ENCODE data around the gene ANAPC7. TPM values are rescaled to one million over a fixed set of nuclear protein-coding genes. Genes with fewer than 3 reads are reported as not detected.
A peak's percentile ranks its signal among the peaks of the same experiment; 100 is the strongest.

The ANAPC7 gene
- total and polyA plus RNA-seq, 2 of the 13 experiments (the other 11 are each of a cell fraction or from before 2014, with no cell fraction given): 40.0 to 69.1 TPM

DNA sequence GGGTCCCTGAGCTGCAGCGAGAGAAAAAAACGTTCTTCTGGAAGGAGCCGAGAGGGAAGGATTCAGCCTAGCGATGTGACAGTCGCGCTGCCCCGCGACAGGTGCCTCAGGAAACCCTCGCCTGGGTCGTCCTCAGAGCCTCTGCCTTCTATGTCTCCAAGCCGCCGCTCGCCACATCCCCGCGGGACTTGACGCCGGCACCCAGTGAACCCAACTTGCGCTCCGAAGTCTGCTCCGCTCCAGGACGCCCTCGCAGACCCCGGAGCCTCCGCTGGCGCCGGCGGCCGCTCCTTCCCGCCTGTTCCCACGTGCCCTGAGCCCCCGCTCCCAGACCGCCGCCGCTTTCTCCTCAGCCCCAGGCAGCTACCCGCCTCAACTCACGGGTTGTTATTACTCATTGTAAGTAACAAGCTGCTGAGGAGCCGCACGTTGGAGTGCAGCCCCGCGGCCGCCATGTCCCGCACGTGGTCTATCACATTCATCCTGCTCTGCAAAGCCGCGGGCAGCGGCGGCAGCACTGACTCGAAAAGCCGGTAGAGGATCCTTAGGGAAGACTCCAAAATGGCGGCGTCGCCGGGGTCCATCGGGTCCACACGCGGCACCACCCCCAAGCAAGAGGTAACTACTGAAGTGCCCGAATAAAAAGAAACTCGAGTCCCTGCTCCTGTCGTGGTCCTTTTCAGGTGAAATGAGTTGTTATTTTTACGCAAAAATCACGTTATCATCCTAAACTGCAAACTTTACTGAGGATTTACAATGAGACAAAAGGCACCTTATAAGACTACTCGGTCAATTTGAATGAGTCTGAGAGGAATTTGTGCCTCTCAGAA, at the start of gene ANAPC7 (continued):
- TF ChIP-seq, protein P1, sequence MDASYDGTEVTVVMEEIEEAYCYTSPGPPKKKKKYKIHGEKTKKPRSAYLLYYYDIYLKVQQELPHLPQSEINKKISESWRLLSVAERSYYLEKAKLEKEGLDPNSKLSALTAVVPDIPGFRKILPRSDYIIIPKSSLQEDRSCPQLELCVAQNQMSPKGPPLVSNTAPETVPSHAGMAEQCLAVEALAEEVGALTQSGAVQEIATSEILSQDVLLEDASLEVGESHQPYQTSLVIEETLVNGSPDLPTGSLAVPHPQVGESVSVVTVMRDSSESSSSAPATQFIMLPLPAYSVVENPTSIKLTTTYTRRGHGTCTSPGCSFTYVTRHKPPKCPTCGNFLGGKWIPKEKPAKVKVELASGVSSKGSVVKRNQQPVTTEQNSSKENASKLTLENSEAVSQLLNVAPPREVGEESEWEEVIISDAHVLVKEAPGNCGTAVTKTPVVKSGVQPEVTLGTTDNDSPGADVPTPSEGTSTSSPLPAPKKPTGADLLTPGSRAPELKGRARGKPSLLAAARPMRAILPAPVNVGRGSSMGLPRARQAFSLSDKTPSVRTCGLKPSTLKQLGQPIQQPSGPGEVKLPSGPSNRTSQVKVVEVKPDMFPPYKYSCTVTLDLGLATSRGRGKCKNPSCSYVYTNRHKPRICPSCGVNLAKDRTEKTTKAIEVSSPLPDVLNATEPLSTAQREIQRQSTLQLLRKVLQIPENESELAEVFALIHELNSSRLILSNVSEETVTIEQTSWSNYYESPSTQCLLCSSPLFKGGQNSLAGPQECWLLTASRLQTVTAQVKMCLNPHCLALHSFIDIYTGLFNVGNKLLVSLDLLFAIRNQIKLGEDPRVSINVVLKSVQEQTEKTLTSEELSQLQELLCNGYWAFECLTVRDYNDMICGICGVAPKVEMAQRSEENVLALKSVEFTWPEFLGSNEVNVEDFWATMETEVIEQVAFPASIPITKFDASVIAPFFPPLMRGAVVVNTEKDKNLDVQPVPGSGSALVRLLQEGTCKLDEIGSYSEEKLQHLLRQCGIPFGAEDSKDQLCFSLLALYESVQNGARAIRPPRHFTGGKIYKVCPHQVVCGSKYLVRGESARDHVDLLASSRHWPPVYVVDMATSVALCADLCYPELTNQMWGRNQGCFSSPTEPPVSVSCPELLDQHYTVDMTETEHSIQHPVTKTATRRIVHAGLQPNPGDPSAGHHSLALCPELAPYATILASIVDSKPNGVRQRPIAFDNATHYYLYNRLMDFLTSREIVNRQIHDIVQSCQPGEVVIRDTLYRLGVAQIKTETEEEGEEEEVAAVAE (CRISPR knock-in tag; IDR thresholded peaks at IDR 0.05; ENCODE audit: borderline replicate concordance): 0 out of 2 replicates have a peak, but pooled peaks have one; percentile 7
- TF ChIP-seq XRCC5 (optimal IDR thresholded peaks at IDR 0.05; ENCODE audit: low read length) (no peak), ZNF253 (CRISPR knock-in tag; IDR thresholded peaks at IDR 0.05; ENCODE audit: borderline replicate concordance) (no peak), RORA (CRISPR knock-in tag; IDR thresholded peaks at IDR 0.05) (no peak), ZNF460 (CRISPR knock-in tag; IDR thresholded peaks at IDR 0.05; ENCODE audit: borderline replicate concordance) (no peak), ADNP (CRISPR knock-in tag; IDR thresholded peaks at IDR 0.05) (no peak), RFXAP (CRISPR knock-in tag; IDR thresholded peaks at IDR 0.05; ENCODE audit: borderline replicate concordance) (no peak; the same call in 1 of the 2 replicates), FOXC1 (CRISPR knock-in tag; IDR thresholded peaks at IDR 0.05; ENCODE audit: borderline replicate concordance) (no peak; the same call in 1 of the 2 replicates), ZFX (CRISPR knock-in tag; IDR thresholded peaks at IDR 0.05; ENCODE audit: low read depth) (peak; percentile 19; the same call in 1 of the 2 replicates), MIER3 (CRISPR knock-in tag; IDR thresholded peaks at IDR 0.05; ENCODE audit: borderline replicate concordance) (peak; percentile 12; the same call in 1 of the 2 replicates), ZBTB42 (CRISPR knock-in tag; IDR thresholded peaks at IDR 0.05) (no peak), NFIC (IDR thresholded peaks at IDR 0.05; ENCODE audit: low read length) (0 out of 2 replicates have a peak, but pooled peaks have one; percentile 73), ZNF510 (CRISPR knock-in tag; IDR thresholded peaks at IDR 0.05; ENCODE audit: low read depth) (peak; percentile 79; the same call in 1 of the 2 replicates), ZNF562 (CRISPR knock-in tag; IDR thresholded peaks at IDR 0.05; ENCODE audit: borderline replicate concordance) (no peak), ZBTB1 (CRISPR knock-in tag; IDR thresholded peaks at IDR 0.05; ENCODE audit: borderline replicate concordance) (peak; percentile 35; the same call in 1 of the 2 replicates), ZNF746 (CRISPR knock-in tag; IDR thresholded peaks at IDR 0.05) (peak; percentile 42; the same call in 1 of the 2 replicates)
- TF ChIP-seq, protein P2, sequence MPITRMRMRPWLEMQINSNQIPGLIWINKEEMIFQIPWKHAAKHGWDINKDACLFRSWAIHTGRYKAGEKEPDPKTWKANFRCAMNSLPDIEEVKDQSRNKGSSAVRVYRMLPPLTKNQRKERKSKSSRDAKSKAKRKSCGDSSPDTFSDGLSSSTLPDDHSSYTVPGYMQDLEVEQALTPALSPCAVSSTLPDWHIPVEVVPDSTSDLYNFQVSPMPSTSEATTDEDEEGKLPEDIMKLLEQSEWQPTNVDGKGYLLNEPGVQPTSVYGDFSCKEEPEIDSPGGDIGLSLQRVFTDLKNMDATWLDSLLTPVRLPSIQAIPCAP (CRISPR knock-in tag; IDR thresholded peaks at IDR 0.05; ENCODE audit: low read depth): no peak
- TF ChIP-seq, protein P3, sequence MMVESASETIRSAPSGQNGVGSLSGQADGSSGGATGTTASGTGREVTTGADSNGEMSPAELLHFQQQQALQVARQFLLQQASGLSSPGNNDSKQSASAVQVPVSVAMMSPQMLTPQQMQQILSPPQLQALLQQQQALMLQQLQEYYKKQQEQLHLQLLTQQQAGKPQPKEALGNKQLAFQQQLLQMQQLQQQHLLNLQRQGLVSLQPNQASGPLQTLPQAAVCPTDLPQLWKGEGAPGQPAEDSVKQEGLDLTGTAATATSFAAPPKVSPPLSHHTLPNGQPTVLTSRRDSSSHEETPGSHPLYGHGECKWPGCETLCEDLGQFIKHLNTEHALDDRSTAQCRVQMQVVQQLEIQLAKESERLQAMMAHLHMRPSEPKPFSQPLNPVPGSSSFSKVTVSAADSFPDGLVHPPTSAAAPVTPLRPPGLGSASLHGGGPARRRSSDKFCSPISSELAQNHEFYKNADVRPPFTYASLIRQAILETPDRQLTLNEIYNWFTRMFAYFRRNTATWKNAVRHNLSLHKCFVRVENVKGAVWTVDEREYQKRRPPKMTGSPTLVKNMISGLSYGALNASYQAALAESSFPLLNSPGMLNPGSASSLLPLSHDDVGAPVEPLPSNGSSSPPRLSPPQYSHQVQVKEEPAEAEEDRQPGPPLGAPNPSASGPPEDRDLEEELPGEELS (CRISPR knock-in tag; IDR thresholded peaks at IDR 0.05): no peak
- TF ChIP-seq, protein P4, sequence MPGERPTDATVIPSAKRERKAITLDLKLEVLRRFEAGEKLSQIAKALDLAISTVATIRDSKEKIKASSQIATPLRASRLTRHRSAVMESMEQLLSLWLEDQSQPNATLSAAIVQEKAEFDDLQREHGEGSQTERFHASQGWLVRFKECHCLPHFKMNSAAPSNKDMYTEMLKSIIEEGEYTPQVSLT (CRISPR knock-in tag; IDR thresholded peaks at IDR 0.05; ENCODE audit: borderline replicate concordance, low read depth): no peak
- TF ChIP-seq, protein P5, sequence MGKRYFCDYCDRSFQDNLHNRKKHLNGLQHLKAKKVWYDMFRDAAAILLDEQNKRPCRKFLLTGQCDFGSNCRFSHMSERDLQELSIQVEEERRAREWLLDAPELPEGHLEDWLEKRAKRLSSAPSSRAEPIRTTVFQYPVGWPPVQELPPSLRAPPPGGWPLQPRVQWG (CRISPR knock-in tag; IDR thresholded peaks at IDR 0.05; ENCODE audit: borderline replicate concordance, low read depth): no peak

All from HepG2 (cell line).